Uterine smooth muscle cell (primary cell): ENCODE data around the gene DLG3. TPM values are rescaled to one million over a fixed set of nuclear protein-coding genes. Genes with fewer than 3 reads are reported as not detected.

Experiments used
- total RNA-seq: library from RNA; depleted of rRNA; stranded (reverse); fragments of >200 nt; gene quantifications from 2 replicates; pipeline ENCODE4 v1.2.3, GENCODE V29; 2014

Gene DLG3
- 24.7 and 26.9 TPM in 2 replicates for total RNA-seq

GRCh38 chrX:70444326-70444945 lies at the start of gene DLG3:
DLG3 (plus strand) TSS chrX:70444835; CDS start chrX:70445202, 367 bp downstream.

GRCh38 chrX:70422851-70423341 lies 21.7 kb upstream of the DLG3 start, which contains the start of gene GDPD2:
GDPD2 (plus strand) TSS chrX:70423314; CDS start chrX:70424985, 1,671 bp downstream.

Other genes with a start within 250 kb of the DLG3 start
- not detected in 2 replicates for gene AWAT1, start 210.2 kb upstream of the DLG3 start, total RNA-seq
- gene P2RY4, start 184.6 kb upstream of the DLG3 start, total RNA-seq: under 0.01 TPM in 1 of 2 replicates, not detected in the other
- gene ARR3, start 176.5 kb upstream of the DLG3 start, total RNA-seq: not detected in 2 replicates
- gene RAB41, start 162.7 kb upstream of the DLG3 start, total RNA-seq: not detected in 2 replicates
- 39.2 and 40.3 TPM in 2 replicates for gene PDZD11, start 154.9 kb upstream of the DLG3 start, total RNA-seq
- gene KIF4A, start 154.7 kb upstream of the DLG3 start, total RNA-seq: 10.9 and 35.3 TPM in 2 replicates
- not detected in 2 replicates for gene GDPD2, start 21.5 kb upstream of the DLG3 start, total RNA-seq